Ascending aorta (tissue), 2 donors: ENCODE results near the gene TJAP1. TPM values are rescaled to one million over a fixed set of nuclear protein-coding genes. Genes with fewer than 3 reads are reported as not detected.

Source experiments
- DNase-seq, 2 donors: peaks; one replicate each; pipeline ENCODE4 v3.0.0-alpha.2; 2019; ENCODE audit warnings: low spot score in 2 of 2
- H3K27ac ChIP-seq, 2 donors: fragments of 200-600 bp; sonication (generic); one replicate each; pipeline ENCODE4 v1.5.1; 2016 to 2017; ENCODE audit warnings: mild to moderate bottlenecking in 1 of 2
- H3K27me3 ChIP-seq: fragments of 200-600 bp; sonication (generic); one replicate; pipeline ENCODE4 v1.5.1; 2017
- H3K36me3 ChIP-seq, 2 donors: fragments of 200-600 bp; sonication (generic); one replicate each; pipeline ENCODE4 v1.5.1; 2016
- H3K4me1 ChIP-seq, 2 donors: fragments of 200-600 bp; sonication (generic); one replicate each; pipeline ENCODE4 v1.5.1; 2016 to 2017; ENCODE audit warnings: mild to moderate bottlenecking in 1 of 2
- H3K4me3 ChIP-seq, 2 donors: fragments of 200-600 bp; sonication (generic); one replicate each; pipeline ENCODE4 v1.5.1; 2016 to 2017; ENCODE audit warnings: mild to moderate bottlenecking in 1 of 2
- H3K9me3 ChIP-seq, 2 donors: fragments of 200-600 bp; sonication (generic); one replicate each; pipeline ENCODE4 v1.5.1; 2016
- intact Hi-C: fragments of 100-400 bp; cut with DNase I; formaldehyde crosslinking; loops from one replicate; pipeline ENCODE4 v1.15.1; 2023
- total RNA-seq: library from RNA; depleted of rRNA; stranded (reverse); fragments of >200 nt; gene quantifications from one replicate; pipeline ENCODE4 v1.1.0, GENCODE V29; 2016
- TF ChIP-seq, protein P1 (sequence below), 3 experiments: fragments of 200-600 bp in 2 of 3; fragments of 450-650 bp in 1 of 3; sonication (generic) in 2 of 3; IDR thresholded peaks; one replicate each; pipeline ENCODE4 v1.5.1; 2016 to 2019; ENCODE audit warnings: antibody characterized with exemption in 3 of 3, mild to moderate bottlenecking in 1 of 3, moderate library complexity in 1 of 3

The TJAP1 gene
- total RNA-seq, 1 donor from 2014 or later = 71.6 TPM

- H3K9me3 ChIP-seq = no peaks in the 10 kb centered on the region
- TF ChIP-seq, protein P1, sequence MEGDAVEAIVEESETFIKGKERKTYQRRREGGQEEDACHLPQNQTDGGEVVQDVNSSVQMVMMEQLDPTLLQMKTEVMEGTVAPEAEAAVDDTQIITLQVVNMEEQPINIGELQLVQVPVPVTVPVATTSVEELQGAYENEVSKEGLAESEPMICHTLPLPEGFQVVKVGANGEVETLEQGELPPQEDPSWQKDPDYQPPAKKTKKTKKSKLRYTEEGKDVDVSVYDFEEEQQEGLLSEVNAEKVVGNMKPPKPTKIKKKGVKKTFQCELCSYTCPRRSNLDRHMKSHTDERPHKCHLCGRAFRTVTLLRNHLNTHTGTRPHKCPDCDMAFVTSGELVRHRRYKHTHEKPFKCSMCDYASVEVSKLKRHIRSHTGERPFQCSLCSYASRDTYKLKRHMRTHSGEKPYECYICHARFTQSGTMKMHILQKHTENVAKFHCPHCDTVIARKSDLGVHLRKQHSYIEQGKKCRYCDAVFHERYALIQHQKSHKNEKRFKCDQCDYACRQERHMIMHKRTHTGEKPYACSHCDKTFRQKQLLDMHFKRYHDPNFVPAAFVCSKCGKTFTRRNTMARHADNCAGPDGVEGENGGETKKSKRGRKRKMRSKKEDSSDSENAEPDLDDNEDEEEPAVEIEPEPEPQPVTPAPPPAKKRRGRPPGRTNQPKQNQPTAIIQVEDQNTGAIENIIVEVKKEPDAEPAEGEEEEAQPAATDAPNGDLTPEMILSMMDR (IDR thresholded peaks at IDR 0.05) = no peak
- H3K4me3 ChIP-seq = no peak overlapping the region
- H3K27me3 ChIP-seq = no peaks in the 10 kb centered on the region
- no peak for DNase-seq
- no peak overlapping the region for H3K27ac ChIP-seq
- H3K36me3 ChIP-seq = peaks cover 56 to 79% of the 10 kb centered on the region in 2 donors
- intact Hi-C loops = no loop called here
- peaks cover 7 to 18% of the 10 kb centered on the region in 2 donors for H3K4me1 ChIP-seq
Measured at GRCh38 chr6:43500921-43501320, 23.6 kb downstream of the TJAP1 start.

DNA sequence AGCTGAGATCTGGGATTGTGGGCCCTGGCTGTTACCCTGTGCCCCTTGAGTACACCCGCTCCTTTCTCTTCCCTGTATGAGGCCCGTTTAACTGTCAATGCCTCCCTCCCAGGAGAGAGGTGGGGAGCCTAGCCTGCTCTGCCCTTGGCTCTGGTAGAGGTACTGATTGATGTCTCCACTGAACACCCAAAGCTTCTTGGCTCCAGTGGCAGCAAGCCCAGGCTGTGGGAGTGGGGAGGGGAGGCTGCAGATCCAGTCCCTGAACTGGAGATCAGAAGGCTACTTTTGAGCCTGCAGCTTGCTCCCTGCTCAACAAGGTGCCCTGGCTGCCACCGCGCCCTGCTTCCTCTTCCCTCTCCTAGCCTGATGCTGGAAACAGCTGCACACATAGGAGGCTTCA lies 25.3 kb downstream of the TJAP1 start:
- Histone ChIP-seq H3K4me1 (peaks cover 0 to 6% of the 10 kb centered on the region in 2 donors), H3K36me3 (peaks cover 56 to 79% of the 10 kb centered on the region in 2 donors), H3K9me3 (no peaks in the 10 kb centered on the region), H3K4me3 (no peak overlapping the region), H3K27me3 (no peaks in the 10 kb centered on the region), H3K27ac (no peak overlapping the region)
- TF ChIP-seq, protein P1 (IDR thresholded peaks at IDR 0.05) = no peak
- DNase-seq = no peak
- intact Hi-C loops = no loop called here

- intact Hi-C loops = no loop called here
Measured at GRCh38 chr6:43503443-43503842, 26.1 kb downstream of the TJAP1 start.

GRCh38 chr6:43504756-43505593 lies 27.6 kb downstream of the TJAP1 start:
- no peaks in the 10 kb centered on the region for H3K27me3 ChIP-seq
- TF ChIP-seq, protein P1 (IDR thresholded peaks at IDR 0.05) = no peak
- no peak for DNase-seq
- H3K36me3 ChIP-seq = peaks cover 50 to 56% of the 10 kb centered on the region in 2 donors
- intact Hi-C loops = loop anchor here (5.0 kb wide), 1 partner anchor 278 kb away; the partner anchor contains the start of gene DNPH1
- no peaks in the 10 kb centered on the region for H3K9me3 ChIP-seq
- peaks cover 8 to 11% of the 10 kb centered on the region in 2 donors for H3K4me1 ChIP-seq
- H3K4me3 ChIP-seq = no peak overlapping the region
- no peak overlapping the region for H3K27ac ChIP-seq

More at GRCh38 chr6:43503443-43503842, 26.1 kb downstream of the TJAP1 start:
- Histone ChIP-seq H3K27me3 (no peaks in the 10 kb centered on the region), H3K4me1 (peaks cover 0 to 4% of the 10 kb centered on the region in 2 donors), H3K36me3 (peaks cover 56 to 71% of the 10 kb centered on the region in 2 donors), H3K4me3 (no peak overlapping the region), H3K27ac (no peak overlapping the region), H3K9me3 (no peaks in the 10 kb centered on the region)
- no peak for DNase-seq
- TF ChIP-seq, protein P1 (IDR thresholded peaks at IDR 0.05) = no peak

GRCh38 chr6:43505718-43506117 lies 28.3 kb downstream of the TJAP1 start:
- Histone ChIP-seq H3K36me3 (peaks cover 42 to 49% of the 10 kb centered on the region in 2 donors), H3K4me1 (peaks cover 8 to 13% of the 10 kb centered on the region in 2 donors), H3K4me3 (no peak overlapping the region), H3K27ac (no peak overlapping the region), H3K9me3 (no peaks in the 10 kb centered on the region), H3K27me3 (no peaks in the 10 kb centered on the region)
- DNase-seq = no peak
- TF ChIP-seq, protein P1 (IDR thresholded peaks at IDR 0.05) = no peak
- intact Hi-C loops = loop anchor here (1.0 to 5.0 kb wide), 2 partner anchors 51 to 278 kb away; partner anchors contain the start of gene DNPH1
